HG03175 (cell line): Measurements from ENCODE around the gene GPR78.

Source experiments
- ATAC-seq: cut with Tn5 transposase; IDR thresholded peaks from one replicate; pipeline ENCODE4 v1.9.1; 2021; ENCODE audit warnings: mild to moderate bottlenecking, moderate library complexity; ENCODE audit not compliant: unreplicated experiment

Gene GPR78

DNA sequence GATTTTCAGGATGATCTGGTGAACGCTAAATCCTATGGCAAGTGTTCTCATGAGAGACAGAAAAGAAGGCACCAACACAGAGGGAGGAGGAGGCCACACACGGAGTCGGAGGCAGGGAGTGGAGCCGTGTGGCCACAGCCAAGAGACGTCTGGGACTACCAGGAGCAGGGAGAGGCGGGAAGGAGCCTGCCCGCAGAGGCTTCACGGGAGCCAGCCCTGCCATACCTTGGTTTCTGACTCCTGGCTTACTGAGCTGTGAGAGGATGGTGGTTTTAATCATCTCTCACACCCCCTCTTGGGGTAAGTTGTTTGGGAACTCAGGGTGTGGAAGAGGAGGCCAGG lies 33.5 kb upstream of the GPR78 start:
- no peak for ATAC-seq

DNA sequence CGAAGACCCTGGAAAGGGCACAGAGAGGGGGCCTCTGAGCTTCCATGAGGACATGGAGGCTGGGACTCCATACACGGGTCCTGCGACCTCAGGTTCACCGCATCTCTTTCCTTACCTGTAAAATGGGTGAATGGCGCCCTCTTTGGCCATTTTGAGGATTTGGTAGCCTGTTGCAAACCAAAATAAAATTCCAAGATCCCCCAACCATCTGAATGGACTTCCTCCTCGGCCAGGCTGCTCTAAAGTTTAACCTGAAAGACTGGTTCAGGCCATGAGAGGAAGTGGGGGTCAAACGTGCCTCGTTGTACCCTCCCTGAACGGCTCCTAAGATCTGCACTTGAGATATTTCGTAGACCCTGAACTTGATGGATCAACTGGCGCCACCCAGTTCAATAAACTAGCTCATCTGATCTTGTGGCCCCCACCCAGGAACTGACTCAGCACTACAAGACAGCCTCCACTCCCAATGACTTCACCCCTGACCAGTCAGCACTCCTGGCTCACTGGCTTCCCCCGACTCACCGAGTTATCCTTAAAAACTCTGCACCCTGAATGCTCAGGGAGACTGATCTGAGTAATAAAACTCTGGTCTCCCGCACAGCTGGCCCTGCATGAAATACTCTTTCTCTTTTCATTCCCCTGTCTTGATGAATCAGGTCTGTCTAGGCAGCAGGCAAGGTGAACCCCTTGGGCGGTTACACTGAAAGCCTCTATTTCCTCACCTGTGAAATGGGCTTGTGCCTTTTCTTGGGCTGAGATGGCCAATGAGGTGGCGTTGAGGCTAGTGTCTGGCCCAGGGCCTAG lies 32.9 kb upstream of the GPR78 start:
- ATAC-seq: no peak

DNA sequence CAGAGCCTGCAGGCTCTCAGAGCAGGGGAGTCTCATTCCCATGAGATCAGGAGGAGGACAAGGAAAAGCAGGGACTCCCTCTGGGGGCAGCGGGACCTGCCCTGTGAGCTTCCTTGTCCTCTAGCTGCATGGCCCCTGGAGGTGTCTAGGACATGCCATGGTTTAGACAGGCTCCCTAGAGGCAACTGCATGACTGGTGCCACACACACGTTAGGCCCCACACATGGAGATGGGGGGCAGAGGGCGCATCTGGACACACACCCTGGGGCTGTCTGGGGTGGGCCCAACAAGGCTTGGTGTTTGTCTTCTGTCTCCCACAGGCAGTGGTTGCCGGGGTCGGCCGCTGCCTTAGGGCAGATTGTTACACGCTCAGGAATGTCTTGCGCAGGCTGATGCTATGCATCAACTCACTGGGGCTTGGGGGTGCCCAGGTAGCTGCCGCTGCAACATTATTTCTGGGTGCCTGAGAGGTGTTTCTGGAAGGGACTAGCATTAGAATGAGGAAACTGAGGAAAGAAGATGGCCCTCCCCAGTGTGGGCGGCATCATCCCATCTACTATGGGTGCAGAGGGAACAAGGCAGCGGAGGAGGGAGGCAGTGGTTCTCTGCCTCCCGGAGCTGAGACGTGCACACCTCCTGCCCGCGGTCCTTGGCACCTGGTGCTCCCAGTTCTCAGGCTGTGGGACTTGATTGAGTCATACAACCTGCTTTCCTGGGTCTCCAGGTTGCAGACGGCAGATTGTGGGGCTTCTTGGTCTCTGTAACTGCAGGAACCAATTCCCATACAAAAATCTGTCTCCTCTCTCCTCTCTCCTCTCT lies 32.1 kb upstream of the GPR78 start:
- ATAC-seq: no peak

DNA sequence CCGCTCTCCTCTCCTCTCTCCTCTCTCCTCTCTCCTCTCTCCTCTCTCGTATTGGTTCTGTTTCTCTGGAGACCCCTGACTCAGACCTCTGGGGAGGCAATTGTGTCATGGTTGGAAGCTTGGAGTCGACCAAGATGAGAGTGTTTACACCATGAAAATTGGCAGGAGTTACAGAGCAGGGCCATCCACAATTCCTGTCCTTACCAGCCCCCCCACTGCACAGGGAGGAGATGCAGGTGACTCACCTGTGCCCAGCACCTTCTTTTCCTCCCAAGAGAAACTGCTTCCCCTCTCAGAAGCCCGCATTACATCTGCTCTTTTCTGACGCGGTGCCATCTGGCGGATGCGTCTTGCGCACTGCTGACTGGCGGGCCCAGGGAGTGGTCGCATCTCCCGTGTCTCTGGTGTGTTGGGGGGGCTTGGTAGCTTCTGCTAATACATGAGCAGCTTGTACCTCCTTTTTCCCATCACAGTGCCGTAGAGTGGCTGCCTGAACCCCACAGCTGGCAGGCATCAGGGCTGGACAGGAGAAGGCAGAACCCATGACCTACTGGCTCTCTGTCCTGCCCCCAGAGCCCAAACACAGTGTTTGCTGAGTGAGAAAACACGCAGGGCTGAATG lies 31.4 kb upstream of the GPR78 start:
- no peak for ATAC-seq

DNA sequence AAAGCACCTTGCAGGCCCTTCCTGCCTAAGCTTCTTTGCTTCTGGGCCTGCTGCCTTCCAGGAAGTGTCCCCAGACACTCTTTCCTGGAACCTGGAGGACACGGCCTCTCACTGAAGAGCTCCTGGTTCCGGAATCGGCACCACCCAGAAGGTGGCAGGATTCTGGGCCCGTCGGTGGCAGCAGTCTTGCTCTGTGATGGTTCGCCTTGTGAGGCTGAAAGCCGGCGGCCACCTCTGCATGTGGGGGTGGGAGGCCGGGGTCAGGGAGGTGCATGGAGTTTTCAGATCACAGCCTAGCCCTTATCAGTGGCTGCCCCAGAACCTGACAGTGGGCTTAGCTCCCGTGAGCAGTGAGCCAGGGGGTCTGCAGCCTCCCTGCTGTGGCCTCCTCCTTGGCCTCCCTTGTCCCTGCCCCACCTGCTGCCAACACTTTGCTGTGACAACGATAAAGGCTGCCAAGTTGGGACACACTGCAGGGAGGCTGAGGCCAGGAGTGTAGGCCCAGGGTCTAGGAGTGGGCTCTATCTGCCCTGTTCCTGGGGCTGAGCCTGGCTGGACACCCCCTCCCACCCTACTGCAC lies 30.8 kb upstream of the GPR78 start:
- ATAC-seq: no peak

DNA sequence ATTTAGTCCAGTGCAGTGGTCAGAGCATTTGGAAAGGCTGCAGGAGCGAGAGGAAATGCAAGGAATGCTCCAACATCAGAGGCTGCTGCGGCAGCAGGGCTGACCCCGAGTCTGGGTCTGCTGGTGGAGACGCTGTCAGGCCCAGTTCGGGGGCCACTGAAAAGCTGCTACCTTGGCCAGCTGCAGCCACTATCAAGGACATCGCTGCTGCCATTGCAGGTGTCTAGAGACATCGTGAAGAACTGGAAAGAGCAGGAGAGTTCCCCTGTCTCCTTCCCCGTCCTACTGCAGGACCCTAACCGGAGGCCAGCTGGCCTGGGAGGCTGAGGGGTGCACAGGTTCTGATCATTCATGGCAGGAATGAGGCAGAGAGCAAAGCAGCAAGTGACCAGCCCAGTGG lies 29.5 kb upstream of the GPR78 start:
- no peak for ATAC-seq

DNA sequence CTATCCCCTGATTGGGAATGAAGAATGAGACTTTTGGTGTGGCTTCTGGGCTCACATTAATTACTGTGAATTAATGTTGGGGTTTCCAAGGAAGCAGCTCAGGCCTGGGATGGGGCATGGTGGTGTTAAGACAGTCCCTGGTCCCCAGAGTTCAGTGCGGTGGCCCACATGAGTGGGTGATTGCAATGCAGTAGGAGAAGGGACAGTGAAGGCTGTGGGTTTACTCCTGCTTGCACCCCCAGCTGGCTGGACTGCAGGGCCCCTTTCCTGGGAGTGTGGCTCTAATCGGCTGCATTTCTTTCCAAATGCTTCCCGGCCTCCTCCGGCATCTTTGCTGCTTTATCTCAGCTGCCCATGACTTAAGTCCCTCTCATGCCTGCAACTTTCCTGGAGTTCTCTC lies 28.2 kb upstream of the GPR78 start:
- no peak for ATAC-seq

DNA sequence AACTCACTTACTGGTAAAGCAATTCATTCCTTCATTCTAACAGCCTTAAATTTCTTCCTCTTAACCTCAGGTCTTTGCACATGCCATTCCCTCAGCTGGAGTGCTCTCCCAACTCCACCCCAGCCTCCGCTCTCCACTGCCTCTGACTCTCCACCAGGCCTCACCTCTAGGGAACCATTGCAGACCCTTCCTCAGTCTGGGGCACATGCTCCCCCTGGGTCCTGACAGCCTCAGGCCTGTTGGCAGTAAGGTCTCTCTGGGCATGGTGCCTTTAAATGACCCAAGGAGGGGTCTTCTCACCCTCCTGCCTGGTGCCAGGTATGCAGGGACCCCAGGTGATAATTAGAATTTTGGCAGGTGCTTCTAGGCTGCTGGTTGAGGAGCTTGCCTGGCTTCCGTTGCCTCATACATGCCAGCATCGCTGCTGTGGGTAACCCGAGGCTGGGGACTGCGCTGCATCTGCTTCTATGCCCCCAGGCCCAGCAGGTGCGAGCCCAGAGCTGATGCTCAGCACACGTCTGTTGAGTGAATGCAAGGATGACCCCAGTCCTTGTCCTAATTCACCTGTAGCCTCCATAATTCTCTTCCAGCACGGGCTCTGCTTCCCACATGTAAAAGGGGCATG lies 27.5 kb upstream of the GPR78 start:
- ATAC-seq: no peak

DNA sequence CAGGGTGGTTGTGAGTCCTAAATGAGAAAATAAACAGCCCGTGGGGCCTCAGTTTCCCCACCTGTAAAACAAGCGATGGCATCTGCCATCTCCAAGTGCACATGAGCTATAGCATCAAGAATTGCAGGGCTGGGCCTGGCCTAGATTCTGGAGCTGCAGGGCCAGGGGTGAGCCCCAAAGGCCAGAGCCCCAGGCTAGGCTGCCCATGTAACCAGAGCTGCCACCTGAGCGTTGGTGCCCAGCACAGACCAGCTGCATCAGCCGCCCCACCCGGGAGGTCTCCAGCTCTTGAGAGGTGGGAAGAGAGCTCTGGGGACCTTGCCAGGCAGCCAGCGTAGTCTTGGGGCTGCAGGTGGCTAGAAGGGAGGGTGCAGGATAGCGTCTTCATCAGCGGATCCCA lies 27.0 kb upstream of the GPR78 start:
- no peak for ATAC-seq

DNA sequence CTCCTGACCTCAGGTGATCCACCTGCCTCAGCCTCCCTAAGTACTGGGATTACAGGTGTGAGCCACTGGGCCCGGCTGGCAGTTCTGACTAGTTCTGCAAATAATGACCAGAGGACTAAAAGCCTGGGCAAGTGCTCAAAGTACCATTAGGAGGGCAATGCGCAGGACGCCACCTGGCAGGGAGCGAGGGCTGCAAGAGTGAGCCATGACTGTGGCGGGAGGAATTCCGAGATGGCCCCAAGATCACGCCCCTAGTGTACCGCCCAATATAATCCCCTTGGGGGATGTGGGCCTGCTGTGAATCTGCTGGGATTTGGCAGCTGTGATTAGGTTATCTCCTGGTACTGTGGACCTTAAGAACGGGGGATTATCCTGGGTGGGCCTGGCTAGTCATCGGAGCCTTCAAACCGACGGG lies 26.2 kb upstream of the GPR78 start:
- no peak for ATAC-seq

DNA sequence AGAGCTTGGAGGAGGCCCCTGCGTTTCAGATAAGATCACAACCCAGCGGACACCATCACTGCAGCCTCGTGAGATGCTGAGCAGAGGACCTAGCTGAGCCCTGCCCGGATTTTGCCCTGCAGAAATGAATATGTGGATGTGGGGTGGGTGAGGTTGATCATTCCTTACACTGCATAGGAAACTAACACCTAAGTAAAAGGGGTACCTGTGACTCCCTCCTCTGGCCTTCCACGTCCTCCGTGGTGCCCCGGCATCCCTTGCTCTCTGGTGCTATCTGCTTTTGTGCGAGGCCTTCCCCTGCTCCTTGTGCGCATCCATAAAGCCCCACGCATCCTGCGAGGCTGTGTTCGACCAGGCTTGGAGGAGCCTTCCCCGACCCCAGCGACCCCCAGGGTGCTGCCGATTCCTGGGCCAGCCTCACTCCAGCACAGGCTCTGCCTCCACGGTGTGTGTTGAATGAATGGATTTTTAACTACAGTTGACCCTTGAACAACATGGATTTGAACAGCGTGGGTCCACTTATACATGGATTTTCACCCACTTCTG lies 25.6 kb upstream of the GPR78 start:
- ATAC-seq: no peak

DNA sequence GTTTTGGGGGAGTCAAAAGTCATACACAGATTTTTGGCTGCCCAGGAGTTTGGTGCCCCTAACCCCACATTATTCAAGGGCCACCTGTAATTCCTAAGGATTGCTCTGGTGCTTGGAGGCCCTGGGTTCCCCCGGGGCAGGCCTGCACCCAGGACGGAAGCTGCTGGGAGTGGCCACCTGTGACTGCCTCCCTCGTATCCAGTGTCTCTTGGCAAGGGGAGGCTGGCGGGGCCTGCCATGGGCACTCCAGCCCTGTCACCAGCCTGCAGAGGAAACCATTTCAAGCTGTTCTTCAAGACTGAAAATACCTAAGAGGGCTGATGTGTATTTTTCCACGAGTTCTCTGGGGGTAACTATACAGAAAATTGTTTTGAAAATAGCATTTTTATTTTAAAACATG lies 24.5 kb upstream of the GPR78 start:
- ATAC-seq: no peak

DNA sequence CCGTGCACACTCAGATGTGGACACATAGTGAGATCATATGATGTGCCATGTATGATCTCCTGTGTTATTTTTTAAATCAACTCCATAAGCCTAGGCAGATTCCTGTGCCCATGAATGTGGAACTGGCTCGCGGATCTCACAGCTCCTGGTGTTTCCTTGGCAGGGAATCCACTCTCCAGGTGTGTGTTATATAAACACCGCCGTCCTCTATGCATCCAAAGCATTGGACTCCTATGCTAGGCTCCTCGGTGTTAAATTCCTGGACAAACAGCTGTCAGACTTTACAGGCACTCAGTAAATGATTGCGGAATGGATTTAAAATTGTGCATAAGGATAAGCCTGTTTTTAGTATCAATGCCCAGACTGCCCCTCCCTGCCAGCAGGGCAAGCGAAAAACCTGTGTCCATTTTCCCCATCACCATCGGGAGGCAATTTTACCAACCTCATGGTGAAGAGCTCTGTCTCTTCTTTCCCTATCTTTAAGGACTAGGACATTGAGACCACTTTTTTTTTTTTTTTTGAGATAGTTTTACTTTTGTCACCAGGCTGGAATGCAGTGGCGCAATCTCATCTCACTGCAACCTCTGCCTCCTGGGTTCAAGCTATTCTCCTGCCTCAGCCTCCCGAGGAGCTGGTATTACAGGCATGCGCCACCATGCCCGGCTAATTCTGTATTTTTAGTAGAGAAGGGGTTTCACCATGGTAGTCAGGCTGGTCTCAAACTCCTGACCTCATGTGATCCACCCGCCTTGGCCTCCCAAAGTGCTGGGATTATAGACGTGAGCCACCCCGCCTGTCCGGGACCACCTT lies 23.6 kb upstream of the GPR78 start:
- no peak for ATAC-seq

DNA sequence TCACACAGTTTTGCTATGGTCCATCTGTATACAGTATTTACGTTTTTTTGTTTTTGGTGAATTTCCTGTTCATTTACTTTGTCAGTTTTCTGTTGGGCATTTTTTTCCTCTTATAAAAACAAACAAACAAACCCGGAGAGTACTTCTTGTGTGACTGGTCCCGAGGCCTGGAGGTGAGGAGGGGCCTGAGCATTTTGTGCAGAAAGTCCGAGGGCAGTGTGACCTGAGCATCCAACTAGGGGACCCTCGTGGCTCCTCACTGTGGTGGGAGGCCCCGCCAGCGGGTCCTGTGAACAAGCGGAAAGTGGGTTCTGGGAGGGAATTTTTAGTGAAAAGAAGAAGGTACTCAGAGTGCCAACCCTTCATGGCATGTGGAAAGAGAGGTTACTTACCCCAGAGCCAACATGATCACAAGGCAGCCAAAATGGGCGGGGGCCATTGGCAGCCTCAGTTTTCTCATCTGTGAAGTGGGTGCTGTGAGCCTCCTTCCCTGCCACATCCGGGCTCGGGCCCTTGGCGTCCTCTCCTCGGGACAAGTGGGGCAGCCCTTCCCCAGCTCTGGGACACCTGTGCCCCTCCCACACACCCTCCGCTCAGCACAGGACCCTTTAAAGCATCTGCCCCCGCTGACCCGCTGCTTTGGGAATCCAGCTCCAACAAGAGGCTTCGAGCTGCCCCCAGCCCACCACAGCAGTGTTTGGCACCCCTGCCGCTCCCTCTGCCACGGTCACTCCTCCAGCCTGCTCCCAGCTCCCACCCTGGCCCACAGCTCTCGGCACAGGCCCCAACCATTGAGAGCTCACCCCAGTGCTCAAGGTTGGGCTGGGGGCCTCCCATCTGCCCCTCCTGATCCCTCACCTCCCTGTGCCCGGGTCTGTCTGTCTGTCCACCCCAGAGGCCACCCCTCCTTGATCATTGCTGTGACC lies 22.8 kb upstream of the GPR78 start:
- no peak for ATAC-seq

DNA sequence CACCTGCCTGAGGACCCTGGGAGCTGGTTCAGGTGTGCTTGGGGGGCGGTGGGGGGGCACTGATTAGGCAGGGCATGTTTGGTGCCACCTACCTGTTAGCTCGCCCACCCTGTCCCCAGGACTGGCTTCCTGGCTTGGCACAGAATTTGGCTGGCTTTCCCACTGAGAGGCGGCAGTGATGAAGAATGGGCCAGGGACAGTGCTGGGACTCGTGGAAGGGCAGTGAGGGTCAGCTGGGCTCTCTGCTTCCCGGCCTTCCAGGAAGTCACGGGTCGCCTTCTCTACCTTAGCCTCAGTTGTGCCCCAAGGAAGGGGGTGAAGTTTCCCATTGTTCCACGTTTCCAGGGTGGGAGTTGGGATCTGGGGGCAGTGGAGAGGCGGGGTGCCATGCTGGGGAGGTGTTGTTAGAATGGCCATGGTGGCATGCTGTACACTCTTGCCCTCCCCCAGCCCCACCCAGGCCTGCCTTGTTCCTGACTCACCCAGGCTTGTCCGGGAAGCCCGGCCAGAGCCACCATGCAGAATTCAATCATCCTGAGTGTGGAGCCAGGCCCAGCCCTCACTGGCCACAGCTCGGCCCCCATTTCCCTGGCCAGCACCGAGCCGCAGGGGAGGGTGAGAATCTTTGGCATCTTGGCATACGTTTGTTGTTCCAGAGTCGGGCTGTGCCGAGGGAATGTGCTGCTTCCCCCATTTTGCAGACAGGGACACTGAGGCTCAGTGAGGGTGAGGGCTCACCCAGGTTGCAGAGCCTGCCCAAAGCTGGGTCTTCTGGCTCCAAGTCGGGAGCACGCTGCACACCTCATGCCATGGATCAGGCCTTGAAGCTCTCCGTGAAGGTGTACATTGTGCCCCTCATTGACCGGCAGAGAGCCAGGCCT lies 21.9 kb upstream of the GPR78 start:
- ATAC-seq: no peak

DNA sequence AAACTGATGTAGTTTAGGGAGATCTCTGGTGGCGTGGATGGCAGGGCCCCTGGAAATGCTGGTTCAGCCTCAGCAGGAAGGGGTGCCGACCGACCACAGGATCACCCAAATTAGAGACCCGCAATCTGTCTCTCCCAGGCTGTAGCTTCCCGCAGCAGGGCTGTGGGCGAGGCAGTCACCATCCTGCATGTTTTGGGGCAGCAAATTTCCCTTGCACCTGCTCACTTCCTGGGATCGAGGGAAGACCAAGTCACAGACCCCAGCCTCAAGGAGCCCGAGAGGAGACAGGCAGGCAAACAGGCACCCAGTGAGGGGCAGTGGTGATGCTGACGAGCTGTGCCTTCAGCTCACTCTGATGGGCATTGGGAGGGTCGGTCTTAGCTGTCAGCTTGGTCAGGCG lies 21.2 kb upstream of the GPR78 start:
- no peak for ATAC-seq

DNA sequence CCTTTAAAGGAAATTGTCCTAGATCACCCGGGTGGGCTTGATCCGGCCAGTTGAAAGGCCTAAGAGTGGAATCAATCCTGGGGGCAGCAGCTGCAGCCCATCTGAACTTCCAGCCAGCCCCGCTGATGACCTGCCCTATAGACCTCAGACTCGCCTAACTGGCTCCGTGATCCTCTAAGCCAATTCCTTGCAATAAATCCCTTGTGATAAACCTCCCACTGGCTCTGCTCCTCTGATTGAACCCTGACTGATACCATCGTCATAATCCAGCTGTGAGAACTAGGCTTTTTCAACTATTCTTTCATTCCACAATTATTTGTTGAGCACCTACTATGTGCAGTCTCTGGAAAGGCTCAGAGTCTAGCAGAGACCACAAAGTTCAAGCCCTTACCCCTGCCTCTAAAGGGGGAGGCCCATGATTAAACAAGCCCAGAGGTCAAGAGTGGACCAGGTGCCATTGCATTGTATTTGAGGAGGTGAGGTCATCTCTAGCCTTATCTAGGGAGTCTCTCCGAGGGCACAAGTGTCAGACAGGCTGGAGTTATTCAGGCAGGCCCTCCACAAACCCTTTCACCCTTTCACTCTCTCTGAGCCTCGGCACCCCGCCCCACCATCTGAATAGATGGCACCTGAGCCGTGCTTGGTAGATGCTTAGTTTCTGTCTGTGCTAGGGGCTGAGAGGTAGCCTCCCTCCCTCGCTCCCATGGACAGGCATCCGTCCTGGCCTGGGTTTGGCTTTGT lies 20.5 kb upstream of the GPR78 start:
- ATAC-seq: no peak
